ENCODE data around the gene PREX1.
"Not testable (repeated sequence)": the region's sequence is repeated elsewhere in the genome, so short reads cannot be mapped to it uniquely, and the experiment has no call there.

Gene PREX1

GRCh38 chr20:48827855-48828733 is at the start of gene PREX1:
Gene PREX1, minus strand, starts transcription at chr20:48827999. Its CDS starts 139 bp downstream, at chr20:48827860.
- peak; percentile 52 to 71 for DNase-seq

GRCh38 chr20:48877304-48877703 is 49.5 kb upstream of the PREX1 start:
- no peak for DNase-seq

DNA sequence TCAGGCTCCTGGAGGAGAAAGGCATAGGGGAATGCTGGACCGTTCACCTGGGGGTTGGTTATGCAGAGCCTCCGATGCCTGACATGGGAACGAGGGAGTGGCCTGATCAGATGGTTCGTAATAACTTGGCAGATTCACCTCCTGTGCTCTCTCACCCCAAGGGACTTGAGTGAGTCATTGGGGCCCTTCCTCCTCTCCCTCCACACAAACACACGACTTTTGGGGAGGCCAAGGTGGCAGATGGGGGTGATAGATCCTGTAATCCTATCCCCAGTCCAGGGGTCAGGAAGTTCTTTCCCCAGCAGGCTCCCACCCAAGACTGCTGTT is 48.1 kb upstream of the PREX1 start:
- DNase-seq = peak in 1 of 2 experiments; percentile 11

DNA sequence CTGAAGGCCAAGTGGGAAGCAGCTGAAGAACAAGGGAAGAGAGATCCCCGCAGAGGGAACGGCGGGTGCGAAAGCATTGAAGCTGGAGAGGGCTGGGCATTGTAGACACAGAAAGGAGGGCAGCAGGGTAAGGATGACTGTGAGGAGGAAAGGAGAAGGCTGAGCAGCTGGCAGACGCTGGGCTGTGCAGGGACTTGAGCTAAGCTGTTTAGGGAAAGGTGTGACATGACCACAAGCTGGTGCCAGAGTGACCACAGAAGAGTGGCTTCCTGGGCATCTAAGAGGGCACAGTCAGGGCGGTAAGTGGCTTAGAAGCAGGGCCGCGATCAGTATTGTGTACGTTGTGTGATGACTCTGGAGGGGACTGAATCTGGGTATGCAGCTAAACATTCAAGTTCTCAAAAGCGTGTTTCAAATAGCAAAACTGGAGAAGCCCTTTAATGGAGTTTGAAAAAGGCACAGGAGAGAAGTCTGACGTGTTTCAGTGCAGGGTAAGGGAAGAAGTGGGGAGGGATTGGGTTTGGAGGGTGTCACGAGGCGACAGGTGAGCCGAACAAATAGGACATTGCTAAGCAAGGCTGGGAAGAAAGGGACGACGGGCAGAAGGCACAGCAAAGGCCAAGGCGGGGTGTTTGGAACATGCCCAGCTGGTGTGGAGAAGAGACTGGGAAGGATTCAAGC is 47.6 kb upstream of the PREX1 start:
- DNase-seq = no peak

GRCh38 chr20:48869442-48869841 is 41.6 kb upstream of the PREX1 start:
- not testable (repeated sequence) for DNase-seq

DNA sequence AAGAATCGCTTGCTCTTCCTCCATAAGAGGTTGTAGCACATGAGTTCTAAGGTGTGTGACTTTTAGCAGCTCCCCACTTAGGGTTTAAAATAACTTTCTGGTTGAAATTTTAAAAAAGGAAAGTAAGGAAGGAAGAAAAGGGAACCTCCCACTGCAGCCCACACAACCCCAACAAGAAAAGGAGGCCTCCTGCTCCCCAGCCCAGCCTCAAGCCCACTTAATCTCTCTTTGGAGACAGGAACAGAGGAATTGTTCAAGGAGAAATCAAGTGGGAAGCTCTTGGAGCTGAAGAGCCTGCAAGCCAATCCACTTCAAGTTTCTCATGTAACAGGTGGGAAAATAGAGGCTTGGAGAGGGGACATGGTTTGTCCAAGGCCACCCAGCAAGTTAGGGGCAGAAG is 39.1 kb upstream of the PREX1 start:
- peak; percentile 33 to 56 for DNase-seq

GRCh38 chr20:48864738-48865318 is 37.0 kb upstream of the PREX1 start:
- no peak for DNase-seq

DNA sequence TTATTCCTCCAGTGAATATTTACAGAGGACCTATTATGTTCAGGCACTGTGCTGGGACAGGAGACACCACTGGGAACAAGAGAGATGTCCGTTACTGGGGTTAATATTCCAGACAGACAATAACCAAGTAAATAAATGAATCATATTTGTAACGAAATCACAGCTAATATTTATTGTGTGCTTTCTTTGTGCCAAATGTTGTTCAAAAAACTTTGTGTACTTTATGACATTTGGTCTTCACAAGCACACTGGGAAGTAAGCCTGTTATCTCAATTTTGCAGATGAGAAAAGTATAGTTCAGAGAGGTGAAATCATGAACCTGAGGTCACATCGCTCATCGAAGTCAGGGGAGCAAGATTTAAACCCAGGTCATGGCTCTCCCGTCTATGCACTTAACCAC is 36.5 kb upstream of the PREX1 start:
- no peak for DNase-seq

- DNase-seq = no peak
Measured at GRCh38 chr20:48862279-48862678, 34.5 kb upstream of the PREX1 start.

DNA sequence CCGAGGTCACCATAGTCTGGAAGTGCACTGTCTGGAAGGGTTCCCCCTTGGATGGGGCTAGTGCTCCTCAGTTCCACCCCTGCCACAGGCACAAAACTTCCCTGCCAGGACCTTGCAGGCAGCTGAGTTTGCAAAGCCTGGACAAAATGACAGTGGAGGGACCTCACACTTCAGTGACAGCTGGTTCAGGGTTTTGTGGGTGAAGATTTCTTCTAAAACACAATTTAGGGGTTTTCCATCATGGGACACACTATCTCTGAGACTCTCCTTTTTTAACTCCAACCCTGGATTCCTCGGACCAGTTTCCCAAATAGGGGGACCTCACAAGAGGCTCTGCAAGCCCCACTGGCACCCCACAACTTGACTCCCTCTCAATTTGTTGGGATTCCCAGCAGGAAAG is 33.6 kb upstream of the PREX1 start:
- no peak for DNase-seq

- no peak for DNase-seq
Measured at GRCh38 chr20:48858075-48858790, 30.4 kb upstream of the PREX1 start.

GRCh38 chr20:48856130-48856529 is 28.3 kb upstream of the PREX1 start:
- DNase-seq = no peak

DNA sequence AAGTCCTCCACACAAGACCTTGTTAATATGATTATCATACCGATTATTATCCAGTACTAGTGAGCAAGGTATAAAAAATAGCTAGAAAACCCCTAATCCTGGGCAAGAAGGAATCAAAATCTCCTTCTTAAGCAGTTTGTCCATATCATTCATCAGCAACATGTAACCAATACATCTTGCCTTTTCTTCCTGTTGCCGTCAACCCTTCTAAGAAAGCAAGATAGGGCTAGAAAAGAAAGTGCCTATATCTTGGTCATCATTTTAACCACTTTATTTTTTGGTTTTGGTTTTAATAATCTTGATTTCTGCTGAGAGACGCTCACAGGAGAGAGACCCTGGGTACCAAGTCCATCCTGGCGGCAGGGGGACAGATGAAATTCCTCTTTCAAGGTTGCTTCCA is 27.2 kb upstream of the PREX1 start:
- no peak for DNase-seq

DNA sequence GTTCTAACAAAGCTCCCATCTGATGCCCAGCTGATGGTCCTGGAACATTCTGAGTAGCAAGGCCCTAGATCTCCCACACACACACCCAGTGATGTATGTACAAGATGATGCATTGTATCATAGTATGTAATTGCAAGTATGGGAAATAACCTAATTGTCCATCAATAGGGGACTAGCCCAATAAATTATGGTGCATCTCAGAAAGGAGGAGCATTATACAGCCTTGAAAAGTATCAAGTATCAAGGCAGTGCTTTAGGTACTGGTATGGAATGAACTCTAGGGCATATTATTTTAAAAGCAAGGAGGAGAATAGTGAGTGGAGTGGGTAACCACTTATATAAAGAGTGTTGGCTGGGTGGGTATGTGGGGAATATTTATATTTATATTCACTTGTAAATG is 24.8 kb upstream of the PREX1 start:
- DNase-seq = no peak

DNA sequence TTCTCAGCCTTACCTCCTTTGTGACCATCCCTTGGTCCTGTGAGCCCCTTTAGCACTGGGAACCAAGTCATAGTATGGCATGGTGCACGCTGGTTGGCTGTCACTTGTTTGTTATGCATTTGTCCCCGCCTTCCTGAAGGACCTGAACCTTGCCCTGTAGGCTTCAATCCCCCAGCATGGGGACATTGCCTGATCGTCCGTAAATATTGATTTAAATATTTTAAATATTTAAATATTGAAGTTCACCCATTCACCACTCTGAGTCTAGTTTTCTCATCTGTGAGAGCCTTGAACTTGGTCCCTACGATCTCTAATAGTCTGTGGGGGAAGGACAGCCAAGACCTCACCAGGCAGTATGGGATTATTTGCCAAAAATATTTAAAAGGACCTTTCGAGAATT is 23.8 kb upstream of the PREX1 start:
- DNase-seq = no peak

- no peak for DNase-seq
Measured at GRCh38 chr20:48850977-48851299, 23.1 kb upstream of the PREX1 start.

GRCh38 chr20:48850257-48850976 is 22.6 kb upstream of the PREX1 start:
- DNase-seq = no peak

- DNase-seq = no peak
Measured at GRCh38 chr20:48849779-48850178, 22.0 kb upstream of the PREX1 start.

DNA sequence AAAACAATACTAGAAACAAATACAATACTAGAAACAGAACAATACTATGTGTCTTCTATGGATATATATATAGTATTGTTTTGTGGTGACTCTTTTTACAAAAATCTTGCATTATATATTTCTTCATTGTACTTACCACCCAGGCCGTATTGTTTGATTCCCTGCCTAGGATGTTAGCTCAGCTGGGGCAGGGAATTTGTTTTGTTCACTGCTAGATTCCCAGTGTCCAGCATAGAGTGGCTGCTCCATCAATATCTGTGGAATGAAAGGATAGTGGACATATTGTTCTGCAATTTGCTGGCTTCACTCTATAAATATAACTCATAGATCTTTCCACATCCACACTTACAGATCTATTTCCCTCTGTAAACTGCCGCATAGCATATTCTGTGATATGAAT is 21.5 kb upstream of the PREX1 start:
- DNase-seq = no peak

- DNase-seq = no peak
Measured at GRCh38 chr20:48847498-48848205, 19.9 kb upstream of the PREX1 start.

DNA sequence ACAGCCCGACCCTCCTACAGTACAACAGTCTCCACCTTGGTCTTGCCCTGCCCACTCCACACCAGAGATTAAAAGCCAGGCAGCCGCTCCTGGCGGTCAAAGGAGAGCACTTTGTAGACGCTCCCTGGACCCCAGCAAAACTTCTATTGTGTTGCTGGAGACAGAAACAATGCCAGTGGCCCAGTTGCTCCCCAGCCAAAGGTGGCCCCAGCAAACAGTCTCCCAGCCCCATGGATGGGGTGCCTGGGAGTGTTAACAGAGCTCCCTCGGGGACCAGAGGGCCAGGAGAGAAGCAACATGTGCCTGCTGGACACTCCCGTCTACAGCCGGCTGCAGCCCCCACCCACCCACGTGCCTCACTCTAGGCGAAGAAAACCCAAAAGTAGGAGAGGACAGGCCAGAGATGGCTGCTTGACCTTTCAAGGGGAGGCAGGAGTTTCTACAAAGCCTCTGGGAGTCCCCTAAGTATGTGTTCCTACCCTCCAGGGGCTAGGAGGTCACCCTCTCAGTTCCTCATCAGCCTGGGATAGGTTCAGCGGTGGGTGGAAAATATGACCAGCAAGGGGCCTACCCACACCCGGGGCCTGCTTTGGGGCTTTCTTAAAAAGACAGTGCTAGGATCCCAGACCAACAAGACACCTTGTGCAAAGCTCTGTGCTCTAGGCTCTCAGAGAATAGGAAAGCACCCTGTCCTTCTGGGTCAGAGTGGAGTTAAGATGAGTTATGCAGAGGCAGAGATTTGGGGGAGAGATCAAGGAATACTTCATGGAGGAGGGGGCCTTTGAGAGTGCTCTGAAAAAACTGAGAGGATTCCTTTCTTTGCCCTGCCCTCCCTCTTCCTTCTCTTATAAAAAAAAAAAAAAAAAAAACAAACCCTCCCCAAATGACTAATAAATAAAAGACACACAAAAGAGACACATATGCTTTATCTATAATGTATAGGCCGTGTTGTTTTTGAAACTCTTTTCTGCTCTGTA is 19.0 kb upstream of the PREX1 start:
- DNase-seq = no peak

All from Kasumi-1 (cell line).